ENCODE results near the gene GCN1. TPM values are rescaled to one million over a fixed set of nuclear protein-coding genes. Genes with fewer than 3 reads are reported as not detected.

The GCN1 gene
- total and polyA plus RNA-seq, 10 of the 15 experiments (the other 5 are each of a cell fraction or from before 2014, with no cell fraction given) = 10.8 to 150 (median 58.3) TPM

DNA sequence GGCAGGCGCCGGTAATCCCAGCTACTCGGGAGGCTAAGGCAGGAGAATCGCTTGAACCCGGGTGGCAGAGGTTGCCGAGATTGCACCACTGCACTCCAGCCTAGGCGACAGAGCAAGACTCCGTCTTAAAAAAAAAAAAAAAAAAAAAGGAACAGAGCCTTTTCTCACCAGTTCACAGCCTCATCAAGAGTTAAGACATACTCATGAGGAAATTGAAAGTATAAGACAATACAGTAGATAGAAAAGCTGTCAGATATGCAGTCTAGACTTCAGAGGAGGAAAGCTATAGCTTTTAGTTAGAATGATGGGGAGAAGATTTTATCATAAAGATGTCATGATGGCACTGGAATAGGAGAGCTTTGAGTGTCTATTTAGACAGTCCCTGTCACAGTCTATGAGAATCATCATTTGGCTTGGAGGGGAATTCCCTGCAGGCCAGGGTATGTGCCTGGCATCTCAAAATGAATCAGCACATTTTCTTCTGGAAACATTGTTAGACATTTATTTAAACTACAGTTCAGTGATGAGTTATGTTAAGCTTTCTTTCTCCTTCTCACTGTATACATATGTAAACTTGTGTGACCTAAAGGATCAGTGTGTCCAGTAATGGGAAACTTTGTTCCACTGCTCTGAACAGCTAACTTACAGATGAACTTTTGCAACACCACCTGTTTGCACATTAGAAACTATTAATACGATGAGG lies 75.1 kb downstream of the GCN1 start (continued):
- TF ChIP-seq BACH1 (IDR thresholded peaks at IDR 0.05; ENCODE audit: borderline replicate concordance) (peak; percentile 97), CREM (IDR thresholded peaks at IDR 0.05; ENCODE audit: low read depth) (peak; percentile 48; the same call in 1 of the 2 replicates), CHD2 (IDR thresholded peaks at IDR 0.05; ENCODE audit: borderline replicate concordance, low read depth, low read length) (no peak), BCL11A (IDR thresholded peaks at IDR 0.05; ENCODE audit: low read depth, low read length) (peak; percentile 70), E2F8 (IDR thresholded peaks at IDR 0.05; ENCODE audit: low read depth, partially characterized antibody) (peak; percentile 35), NBN (IDR thresholded peaks at IDR 0.05) (peak; percentile 85), HDAC6 (IDR thresholded peaks at IDR 0.05; ENCODE audit: unreplicated experiment) (no peak), MEF2B (IDR thresholded peaks at IDR 0.05; ENCODE audit: partially characterized antibody, poor library complexity, severe bottlenecking) (peak; percentile 23), JUNB (IDR thresholded peaks at IDR 0.05) (peak; percentile 89), IRF4 (IDR thresholded peaks at IDR 0.05; ENCODE audit: low read depth, low read length) (peak; percentile 86), SP1 (IDR thresholded peaks at IDR 0.05; ENCODE audit: low read depth, low read length) (peak; percentile 25), IKZF1 (conservative IDR thresholded peaks at IDR 0.05) (peak; percentile 42; the same call in 1 of the 2 replicates), BMI1 (IDR thresholded peaks at IDR 0.05; ENCODE audit: borderline replicate concordance) (no peak; the same call in 1 of the 2 replicates), ATF7 (IDR thresholded peaks at IDR 0.05; ENCODE audit: low read depth) (peak; percentile 64), NFIC (IDR thresholded peaks at IDR 0.05; ENCODE audit: low read depth, low read length) (peak; percentile 69), EED (IDR thresholded peaks at IDR 0.05; ENCODE audit: low read depth) (peak; percentile 67), SMARCA5 (IDR thresholded peaks at IDR 0.05) (0 out of 2 replicates have a peak, but pooled peaks have one; percentile 29), SPI1 (IDR thresholded peaks at IDR 0.05; ENCODE audit: borderline replicate concordance, insufficient read depth, low read depth, low read length) (peak; percentile 77; the same call in 1 of the 2 replicates), EP300 (IDR thresholded peaks at IDR 0.05; ENCODE audit: borderline replicate concordance in 1 of 2, control insufficient read depth in 1 of 2, low read depth in 2 of 2, low read length in 2 of 2) (peak in 1 of 2 experiments; percentile 33; a peak in 2 of 4 replicates), MEF2A (IDR thresholded peaks at IDR 0.05; ENCODE audit: insufficient read depth, low read depth, low read length) (0 out of 2 replicates have a peak, but pooled peaks have one; percentile 30), PAX5 (IDR thresholded peaks at IDR 0.05; ENCODE audit: borderline replicate concordance, low read depth, low read length) (0 out of 2 replicates have a peak, but pooled peaks have one; percentile 17)
- TF ChIP-seq, protein P1, sequence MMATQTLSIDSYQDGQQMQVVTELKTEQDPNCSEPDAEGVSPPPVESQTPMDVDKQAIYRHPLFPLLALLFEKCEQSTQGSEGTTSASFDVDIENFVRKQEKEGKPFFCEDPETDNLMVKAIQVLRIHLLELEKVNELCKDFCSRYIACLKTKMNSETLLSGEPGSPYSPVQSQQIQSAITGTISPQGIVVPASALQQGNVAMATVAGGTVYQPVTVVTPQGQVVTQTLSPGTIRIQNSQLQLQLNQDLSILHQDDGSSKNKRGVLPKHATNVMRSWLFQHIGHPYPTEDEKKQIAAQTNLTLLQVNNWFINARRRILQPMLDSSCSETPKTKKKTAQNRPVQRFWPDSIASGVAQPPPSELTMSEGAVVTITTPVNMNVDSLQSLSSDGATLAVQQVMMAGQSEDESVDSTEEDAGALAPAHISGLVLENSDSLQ (IDR thresholded peaks at IDR 0.05) = peak; percentile 74
- TF ChIP-seq, protein P2, sequence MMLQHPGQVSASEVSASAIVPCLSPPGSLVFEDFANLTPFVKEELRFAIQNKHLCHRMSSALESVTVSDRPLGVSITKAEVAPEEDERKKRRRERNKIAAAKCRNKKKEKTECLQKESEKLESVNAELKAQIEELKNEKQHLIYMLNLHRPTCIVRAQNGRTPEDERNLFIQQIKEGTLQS (IDR thresholded peaks at IDR 0.05; ENCODE audit: borderline replicate concordance, extremely low read depth, low read depth, low read length) = no peak
- TF ChIP-seq, protein P3, sequence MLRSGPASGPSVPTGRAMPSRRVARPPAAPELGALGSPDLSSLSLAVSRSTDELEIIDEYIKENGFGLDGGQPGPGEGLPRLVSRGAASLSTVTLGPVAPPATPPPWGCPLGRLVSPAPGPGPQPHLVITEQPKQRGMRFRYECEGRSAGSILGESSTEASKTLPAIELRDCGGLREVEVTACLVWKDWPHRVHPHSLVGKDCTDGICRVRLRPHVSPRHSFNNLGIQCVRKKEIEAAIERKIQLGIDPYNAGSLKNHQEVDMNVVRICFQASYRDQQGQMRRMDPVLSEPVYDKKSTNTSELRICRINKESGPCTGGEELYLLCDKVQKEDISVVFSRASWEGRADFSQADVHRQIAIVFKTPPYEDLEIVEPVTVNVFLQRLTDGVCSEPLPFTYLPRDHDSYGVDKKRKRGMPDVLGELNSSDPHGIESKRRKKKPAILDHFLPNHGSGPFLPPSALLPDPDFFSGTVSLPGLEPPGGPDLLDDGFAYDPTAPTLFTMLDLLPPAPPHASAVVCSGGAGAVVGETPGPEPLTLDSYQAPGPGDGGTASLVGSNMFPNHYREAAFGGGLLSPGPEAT (IDR thresholded peaks at IDR 0.05; ENCODE audit: low read depth) = peak; percentile 89
